Measurements from ENCODE around the gene ELMO1.
A peak's percentile ranks its signal among the peaks of the same experiment; 100 is the strongest.

Gene ELMO1

DNA sequence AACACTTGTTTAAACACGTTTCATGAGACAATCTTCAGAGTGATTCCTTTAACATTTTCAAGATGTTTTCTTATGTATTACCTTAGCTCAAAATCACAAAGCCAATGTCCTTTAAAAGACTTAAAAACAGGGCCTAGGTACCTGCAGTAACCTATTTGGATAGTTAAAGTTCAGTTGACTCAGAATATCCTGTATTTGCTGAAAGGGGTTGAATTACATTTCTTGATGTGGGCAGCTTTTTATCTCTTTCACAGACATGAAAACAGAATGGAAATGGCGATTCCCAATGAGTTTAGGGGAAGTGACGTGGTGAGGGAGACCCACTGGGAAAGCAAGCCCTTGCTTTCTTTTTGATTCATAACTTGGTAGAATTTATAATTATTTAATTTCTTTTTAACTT is 400.0 kb downstream of the ELMO1 start:
- no peak for DNase-seq

DNA sequence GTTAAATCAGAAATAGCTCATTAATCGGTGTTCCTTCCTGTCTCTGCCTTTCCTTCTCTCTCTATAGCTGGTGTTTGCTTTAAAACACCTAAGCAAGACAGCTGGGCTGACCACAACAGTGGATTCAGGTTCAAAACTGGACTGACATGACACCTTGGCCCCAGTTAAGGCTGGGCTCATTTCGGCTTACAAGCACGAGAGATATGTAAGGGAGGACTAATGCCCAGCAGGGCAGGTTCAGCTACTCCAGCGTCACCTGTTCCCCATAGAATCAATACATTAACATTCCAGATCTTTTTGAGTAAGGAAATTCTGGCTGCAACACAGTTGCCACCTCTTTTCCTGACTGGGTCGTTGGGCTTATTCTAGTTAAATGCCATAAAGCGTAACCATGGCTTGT is 401.4 kb downstream of the ELMO1 start:
- no peak for DNase-seq

DNA sequence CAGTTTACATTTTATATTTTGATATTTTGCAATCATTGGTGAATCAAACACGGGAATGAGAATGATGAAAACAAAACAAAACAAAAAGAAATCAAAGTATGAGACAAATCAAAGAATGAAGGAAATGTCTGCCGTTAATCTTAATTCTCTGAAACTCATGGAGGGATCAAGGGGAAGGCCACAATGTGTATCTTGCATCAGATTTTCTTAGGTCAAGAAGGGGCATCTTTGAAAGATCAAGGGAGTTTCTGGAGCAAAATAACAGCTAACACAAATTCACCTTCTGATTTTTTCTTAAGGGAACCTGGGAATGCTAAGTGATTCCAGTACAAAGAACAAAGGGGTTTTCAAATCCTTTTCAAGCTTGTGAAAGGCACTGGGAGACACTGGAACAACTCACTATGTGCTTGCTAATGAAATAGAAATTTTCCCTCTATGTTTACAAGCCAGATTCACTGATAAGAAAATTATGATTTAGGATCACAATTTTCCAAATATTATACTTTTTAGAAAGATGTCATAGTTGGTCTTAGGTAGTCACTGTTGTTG is 402.1 kb downstream of the ELMO1 start:
- no peak for DNase-seq

DNA sequence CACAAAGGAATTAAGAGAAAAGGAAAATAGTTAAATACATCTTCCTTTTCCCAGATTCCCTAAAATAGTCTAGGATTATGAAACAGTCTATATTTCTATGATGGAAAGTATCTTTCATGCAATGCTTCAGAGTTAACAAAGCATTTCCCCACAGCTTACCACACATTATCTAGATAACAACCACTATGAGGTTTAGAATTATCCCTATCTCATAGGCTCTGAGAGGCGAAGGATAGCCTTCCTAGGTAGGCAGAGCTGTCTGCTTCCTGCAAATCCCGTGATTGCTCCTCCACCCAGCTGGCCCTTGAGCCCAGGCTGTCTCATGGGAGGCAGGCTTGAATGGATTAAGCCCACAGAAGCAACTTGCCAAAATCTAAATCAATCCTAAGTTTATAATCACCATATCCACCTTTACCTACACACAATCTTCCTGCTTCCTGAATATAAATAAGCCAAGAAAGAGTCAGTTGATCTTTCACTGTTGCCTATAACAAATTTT is 402.9 kb downstream of the ELMO1 start:
- no peak for DNase-seq

DNA sequence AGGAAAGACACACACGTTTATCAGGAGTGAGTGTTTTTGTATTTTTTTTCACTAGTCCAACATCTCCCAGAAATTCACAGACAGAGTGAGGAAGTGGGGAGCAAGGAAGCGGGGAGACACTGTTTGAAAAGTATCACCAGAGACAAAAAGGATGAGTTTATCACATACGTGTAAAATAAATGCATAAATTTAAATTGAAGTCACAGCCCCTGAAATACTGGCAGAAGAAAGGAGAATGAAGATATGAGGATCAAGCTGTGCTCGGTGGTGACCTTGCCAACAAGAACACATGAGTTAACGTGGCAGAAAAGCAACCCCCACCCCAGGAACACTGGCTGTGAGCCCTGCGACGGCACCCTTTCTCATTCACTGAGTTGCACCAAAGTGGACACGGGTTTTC is 407.2 kb downstream of the ELMO1 start:
- no peak for DNase-seq

DNA sequence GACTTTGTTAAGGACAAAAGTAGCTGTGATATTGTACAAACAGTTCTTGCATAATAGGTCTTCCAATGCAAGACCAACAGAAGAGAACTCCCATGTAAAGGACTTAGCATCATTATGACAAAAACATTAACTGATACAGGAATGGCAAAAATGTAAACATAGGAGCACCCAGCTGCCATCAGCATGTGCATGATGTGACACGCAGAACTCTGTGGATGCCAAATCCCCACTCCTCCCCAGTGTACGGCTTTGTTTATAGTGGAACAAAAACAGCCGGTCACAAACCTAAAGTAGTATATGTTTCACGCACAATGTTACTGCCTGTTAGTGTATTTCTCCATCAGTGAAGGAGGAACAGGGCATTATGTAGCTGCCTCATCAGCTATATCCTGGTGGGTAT is 408.3 kb downstream of the ELMO1 start:
- DNase-seq: no peak

DNA sequence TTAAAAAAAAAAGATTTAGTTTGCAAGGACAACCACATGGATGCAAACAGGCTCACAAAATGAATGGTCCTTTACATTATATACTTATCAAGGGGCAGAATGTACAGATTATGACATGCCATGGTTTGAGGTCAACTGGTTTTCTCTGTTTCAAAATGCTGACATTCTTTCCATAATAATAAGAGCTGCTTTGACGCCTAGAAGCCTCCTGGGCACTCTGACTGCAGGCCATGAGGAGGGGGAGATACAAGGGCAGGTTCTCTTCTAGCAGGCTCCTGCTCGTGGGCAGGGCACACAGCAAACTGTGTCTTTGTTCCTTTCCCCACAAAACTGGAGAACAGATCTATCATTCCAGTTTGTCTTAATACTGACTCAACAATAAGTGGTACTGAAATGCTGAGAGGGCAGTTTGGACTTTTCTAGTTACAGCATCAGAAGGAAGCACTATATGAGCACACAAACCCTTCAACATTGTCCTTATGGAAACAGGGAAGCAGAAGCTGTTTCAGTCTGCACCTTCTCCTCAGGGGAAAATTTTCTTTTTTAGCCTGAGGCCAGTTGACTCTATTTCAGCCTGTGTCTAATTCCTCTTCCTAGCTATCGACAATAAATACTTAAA is 409.4 kb downstream of the ELMO1 start:
- no peak for DNase-seq

DNA sequence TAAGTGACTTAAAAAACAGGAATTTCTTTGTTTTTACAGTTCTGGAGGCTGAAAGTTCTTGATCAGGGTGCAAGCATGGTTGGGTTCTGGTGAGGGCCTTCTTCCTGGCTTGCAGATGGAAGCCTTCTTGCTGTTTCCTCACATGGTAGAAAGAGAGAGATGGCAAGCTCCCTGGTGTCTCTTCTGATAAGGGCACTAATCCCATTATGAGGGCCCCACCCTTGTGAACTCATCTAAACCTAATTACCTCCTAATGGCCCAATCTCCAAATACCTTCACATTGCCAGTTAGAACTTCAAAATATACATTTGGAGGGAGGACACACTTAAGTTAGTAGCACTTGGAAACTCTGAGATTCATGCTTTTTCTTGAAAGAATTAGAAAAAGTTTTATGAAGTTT is 410.0 kb downstream of the ELMO1 start:
- DNase-seq: no peak

DNA sequence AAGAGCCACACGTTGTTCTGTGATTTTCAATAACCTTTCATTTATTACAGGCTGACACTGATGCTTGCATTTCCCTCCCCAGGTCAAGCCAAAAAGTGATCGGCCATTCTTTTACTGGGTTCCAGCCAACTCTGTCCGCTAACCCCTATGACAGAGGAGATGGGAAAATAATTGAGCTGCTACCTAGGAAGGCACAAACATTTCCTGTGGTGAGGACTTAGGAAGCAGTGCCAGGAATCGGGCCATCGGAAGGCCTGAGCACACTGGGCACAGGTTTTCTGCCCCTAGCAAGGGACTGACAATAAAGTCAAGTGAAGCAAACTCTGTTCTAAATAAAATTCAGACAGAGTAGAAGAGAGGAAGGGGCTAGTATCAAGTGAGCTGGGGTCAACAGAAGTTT is 411.4 kb downstream of the ELMO1 start:
- DNase-seq: peak in 1 of 14 donors; percentile 33

DNA sequence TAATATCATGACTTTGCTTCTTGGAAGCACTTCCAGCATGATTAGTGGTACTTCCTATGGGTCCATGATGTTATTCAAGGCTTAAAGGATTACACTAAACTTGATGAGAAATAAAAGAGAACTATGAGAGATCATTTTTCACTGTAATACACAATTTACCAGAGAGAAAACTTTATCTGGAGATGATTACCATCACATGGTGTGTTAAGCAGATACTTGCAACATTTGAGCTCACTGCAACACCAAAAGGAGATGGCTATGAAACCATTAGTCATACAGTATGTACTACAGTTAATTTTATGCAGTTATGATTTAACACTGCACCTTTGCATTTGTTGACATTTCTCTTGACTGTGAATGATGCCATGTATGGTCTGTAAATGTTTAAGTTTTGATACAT is 413.0 kb downstream of the ELMO1 start:
- DNase-seq: no peak

DNA sequence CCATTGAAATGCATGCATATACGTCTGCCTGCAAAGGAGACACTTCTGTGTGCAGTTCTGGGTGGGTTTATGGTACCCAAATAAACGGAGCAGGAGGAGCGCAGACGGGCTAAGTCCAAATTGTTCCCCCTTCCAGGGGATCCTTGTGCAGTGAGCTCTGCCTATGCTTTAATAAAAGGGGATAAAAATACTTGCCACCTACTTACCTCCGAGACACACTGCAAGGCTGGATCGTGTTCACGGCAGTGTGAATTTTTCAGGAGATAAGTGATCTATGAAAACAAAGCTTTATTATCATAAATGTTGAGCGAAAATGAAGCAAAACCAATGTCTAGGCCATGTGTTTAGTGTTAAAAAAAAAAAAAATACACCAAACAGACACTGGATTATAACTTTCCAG is 415.5 kb downstream of the ELMO1 start:
- no peak for DNase-seq

DNA sequence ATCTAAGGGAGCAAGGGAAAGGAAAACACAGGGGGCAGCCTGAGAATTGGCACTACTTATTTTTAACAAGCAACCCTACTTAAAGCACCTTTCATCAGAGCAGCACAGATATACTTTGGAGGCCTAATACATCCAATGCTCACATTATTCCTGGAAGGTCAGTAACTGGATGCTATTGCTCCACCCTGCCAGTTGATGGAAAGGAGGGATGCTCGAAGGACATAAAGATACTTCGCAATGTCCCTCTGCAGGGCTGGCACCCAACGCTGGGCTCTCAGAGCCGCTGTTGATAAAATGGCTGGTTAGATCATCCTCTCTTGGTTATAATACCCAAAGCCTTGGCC is 416.4 kb downstream of the ELMO1 start:
- DNase-seq: peak in 1 of 14 donors; percentile 41

DNA sequence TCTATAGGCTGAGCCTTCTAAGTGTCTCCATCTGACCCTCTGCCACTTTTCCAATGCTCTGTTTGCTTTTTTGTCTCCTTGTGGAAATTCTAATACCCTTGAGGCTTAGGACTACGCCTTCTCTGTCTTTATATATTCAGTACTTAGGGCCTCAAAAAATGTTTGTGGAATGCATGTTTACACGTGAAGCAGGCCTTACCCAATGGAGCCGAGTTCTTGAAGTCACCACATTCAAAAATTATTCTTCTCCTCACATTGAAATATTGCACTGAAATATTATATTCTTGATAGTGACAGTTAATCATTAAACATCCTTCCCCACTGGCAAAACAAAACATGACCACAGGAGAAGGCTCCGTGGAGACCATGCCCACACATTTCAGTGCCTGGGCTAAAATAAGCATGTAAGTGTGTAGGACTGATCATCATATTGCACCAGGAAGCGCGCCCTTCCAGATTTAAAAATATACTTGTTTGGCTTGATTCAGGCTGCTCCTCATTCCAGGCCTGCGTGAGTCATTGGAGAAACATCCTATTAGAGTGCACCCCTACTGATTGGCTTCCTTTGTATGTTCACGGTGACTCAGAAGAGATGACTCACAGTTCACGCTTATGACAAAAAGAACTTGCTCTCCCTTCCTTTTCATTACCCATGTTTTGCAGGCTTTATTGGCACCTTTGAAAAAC is 416.9 kb downstream of the ELMO1 start:
- DNase-seq: peak in 5 of 14 donors; percentile 4 to 78 (median 61)

DNA sequence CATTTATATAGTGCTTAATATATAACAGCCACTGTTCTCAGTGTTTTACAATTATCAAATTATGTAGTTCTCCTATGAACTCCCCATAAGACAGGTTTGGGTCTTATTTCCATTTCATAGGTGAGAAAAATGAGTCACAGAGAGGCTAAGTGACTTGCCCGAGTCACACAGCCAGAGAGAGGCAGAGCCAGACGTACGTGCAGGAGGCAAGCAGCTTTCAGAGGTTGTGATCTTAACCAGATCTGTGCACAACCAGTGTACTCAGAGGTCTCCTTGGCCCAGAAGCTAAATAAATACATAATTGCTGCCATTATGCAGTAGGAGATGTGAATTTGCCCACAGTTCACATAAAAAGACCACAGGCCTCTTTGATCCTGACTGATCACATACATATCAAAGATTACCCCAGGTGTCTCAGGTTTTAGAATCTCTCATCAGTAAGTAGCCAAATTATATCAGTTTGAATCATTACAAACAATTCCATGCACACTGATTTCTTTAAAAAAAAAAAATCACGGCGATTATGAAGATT is 419.7 kb downstream of the ELMO1 start:
- DNase-seq: no peak

DNA sequence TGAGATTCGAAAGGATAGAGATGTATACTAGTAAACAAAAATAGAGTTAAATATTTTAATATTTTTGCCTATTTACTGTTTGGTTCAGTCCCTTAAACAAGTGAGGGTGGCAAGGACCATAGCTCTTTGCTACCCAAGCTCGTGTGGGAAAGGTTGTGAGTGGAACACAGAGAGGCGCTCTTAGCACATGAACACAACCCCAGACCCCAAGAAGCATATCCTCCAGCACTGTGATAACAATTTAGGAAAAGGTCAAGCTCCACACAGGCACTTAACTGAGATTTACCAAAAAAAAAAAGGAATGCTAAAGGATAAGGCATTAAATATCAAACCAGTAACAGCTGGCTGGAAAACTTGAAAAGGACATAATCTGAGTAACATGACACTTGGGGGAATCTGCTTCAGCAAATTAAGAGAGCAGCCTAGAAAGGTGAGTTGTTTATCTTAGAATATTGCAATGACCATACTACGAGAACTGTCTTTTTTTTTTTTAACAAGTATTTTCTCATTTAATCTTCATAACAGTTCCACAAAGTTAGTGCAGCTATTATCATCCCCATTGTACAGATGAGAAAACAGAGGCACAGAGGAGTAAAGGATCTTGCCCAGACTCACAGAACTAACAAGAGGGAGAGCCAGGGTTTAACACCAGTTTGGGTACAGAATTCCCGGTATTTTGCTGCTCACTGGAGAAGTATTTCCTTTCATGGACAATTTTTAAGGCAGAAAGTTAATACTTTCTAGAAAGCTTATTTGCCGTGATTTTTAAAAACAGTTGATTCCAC is 420.9 kb downstream of the ELMO1 start:
- no peak for DNase-seq

DNA sequence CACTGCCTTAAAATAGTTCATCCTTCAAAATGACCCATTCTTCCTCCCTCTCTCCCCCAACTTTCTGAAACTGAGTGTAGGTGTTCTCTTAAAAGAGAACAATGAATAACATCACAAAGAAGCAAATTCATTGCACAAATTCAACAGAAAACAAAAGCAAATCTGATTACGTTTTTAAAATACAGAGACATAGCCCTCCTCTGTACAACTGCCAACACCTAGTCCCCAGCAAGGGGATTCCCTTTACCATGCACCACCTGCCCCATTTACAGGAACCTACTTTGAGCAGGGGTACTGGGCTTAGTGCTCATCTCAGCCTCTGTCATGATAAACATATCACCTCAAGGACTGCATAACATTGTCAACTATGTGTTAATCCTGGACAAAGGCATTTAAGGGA is 421.6 kb downstream of the ELMO1 start:
- no peak for DNase-seq

DNA sequence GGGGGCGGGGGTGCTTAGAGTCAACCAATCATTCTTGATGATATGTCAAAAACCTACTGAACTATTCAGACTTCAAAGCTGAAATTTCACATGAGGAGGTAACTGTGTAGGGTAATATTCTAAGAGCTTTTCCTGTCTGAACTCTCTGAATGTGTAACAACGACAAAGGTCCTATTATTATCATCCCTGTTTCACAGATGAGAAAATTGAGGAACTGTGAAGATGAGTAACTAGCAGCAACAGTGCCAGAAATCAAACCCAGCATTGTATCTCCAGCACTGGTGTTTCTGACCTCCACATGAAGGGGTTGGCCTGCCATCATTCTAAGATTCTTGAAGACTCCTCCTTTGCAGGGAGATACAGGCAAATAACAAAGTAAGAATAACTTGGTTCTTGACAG is 429.7 kb downstream of the ELMO1 start:
- DNase-seq: no peak

DNA sequence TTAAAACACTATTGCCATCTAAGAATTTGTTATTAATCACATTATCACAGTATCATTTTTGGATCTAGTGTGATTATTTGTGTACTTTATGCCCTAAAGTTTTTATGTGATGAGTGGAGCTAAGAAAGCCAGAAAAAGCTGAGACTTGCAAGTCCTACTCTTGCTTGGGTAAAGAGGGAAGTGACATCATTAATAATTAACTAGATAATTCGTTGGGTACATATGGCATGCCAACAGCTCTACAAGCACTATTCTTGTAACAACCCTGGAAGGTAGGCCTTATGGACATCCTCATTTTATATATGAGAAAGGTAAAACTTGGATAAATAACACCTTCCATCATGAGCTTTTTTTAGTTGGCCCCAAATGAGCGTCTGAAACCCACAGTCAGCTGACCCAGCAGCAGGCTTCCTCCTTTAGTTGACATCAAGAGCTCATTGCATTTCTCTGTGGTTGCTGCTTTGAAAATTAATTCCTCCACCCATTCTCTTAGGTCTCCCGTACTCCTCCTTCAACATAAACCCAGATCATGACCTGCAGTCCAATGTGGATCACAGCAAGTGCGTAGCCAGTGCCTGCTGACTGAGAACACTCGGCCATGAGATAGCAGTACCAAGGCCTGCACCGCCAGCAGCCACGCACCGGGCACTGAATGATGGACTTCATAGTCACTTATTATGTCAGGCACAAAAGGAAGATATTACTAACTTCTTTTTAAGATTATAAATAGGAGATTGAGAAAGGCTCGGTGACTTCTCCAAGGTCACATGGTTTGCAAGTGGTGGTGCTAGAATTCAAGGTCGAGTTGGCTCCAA is 432.4 kb downstream of the ELMO1 start:
- DNase-seq: no peak

DNA sequence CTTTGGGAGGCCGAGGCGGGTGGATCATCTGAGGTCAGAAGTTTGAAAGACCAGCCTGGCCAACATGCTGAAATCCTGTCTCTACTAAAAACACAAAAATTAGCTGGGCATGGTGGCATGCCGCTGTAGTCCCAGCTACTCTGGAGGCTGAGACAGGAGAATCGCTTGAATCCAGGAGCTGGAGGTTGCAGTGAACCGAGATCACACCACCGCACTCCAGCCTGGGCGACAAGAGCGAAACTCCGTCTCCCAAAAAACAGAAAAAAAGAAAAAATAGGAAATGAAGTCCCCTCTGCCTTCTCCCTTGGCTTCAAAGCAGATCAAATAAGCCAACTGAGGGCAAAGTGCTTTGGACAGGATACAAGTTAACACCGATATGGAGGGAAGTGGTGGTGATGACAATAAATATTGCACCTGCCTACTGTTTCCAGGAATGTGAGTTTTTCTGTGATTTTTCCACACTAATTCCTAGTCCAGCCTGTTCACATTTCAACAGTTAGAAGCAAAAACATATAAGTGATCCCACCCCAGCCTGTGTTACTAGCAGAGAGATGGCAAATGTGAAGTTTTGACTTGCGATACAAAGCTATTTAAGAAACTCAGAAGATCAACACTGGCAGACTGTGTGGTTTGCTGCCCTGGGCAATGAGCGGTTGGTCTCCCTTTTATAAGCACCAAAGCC is 433.2 kb downstream of the ELMO1 start:
- no peak for DNase-seq

DNA sequence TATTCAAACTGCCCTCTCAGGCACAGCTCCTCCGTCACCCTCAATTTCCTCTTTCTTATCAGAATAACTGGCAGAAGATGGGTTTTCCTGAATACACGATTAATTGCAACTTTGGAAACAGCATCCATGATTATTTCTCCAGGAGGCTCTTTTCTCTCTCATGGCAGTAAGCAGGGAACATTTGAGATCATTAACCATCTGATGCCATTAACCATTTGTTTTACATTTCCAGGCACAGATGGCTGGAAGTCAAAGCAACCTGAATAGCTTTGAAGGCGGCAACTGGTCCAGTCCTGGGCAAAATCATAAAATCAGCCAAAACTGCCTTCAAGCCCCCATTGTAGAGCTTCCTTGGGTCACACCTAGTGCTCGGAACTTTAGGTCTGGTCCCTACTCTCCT is 434.9 kb downstream of the ELMO1 start:
- no peak for DNase-seq

DNA sequence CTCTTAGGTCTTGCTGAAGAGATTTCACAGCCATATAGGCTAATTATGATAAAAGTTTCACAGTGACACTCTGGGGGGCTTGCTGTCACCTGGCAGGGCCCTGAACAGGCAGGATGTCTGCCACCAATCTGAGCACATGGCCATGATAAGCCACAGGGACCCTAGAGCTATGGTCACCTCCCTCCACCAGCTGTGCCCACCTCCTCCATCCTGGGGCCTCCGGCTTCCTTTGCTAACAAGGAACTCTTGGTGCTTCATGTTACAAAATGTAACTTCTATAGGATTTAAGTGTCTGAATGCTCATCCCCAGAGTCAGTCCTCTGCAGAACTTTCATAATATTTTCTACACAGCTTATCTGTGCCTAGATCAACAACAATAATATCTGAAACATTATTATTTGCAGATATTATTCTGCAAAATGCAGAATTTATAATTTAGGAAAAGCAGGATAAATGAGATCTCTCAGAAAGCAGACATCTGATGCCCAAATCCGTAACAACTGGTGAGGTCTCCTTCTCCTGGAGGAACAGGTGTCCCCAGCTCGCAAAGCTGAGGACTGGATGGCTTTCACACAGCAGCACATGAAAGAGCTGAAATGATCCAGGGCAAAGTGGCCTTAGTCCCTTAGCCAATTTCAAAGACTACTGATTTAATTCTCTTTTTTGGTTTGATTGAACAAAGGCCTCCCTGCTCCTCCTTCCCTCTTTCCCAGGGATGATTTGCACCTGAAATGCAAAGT is 437.3 kb downstream of the ELMO1 start:
- no peak for DNase-seq

All from C1 segment of cervical spinal cord (tissue), 14 donors.